OCI-LY3 (cell line): ENCODE results near the gene ZFP3.
"Not testable (repeated sequence)": the region's sequence is repeated elsewhere in the genome, so short reads cannot be mapped to it uniquely, and the experiment has no call there.

Experiments used
- H2AFZ ChIP-seq: fragments of 200-600, 300-600 bp; shearing (Covaris generic); 2 replicates; pipeline ENCODE4 v1.6.0; 2014; ENCODE audit warnings: antibody characterized with exemption, low read depth, low read length
- H3K27ac ChIP-seq: fragments of 200-600, 300-600 bp; sonication (generic); 2 replicates; pipeline ENCODE4 v1.5.1; 2014; ENCODE audit warnings: mild to moderate bottlenecking, low read length, moderate library complexity, mixed read lengths
- H3K27me3 ChIP-seq: fragments of 200-600, 300-600 bp; sonication (generic); 2 replicates; pipeline ENCODE4 v1.6.1; 2014; ENCODE audit warnings: low read depth, low read length, mixed read lengths
- H3K36me3 ChIP-seq: fragments of 200-600, 300-600 bp; sonication (generic); replicated peaks from 2 replicates; pipeline ENCODE3; 2014; ENCODE audit warnings: low read depth, low read length, mixed read lengths
- H3K4me1 ChIP-seq: fragments of 300-600, 200-600 bp; sonication (generic); 2 replicates; pipeline ENCODE4 v1.6.1; 2014; ENCODE audit warnings: low read length, mixed read lengths
- H3K4me2 ChIP-seq: fragments of 200-600, 300-600 bp; sonication (generic); 2 replicates; pipeline ENCODE4 v1.6.1; 2014; ENCODE audit warnings: low read length, mixed read lengths
- H3K4me3 ChIP-seq: fragments of 300-600, 200-600 bp; sonication (generic); 2 replicates; pipeline ENCODE4 v1.5.1; 2014; ENCODE audit warnings: antibody characterized with exemption, mild to moderate bottlenecking, low read length, moderate library complexity
- H3K79me2 ChIP-seq: fragments of 300-600, 200-600 bp; shearing (Covaris generic); 2 replicates; pipeline ENCODE4 v1.6.1; 2014; ENCODE audit warnings: mild to moderate bottlenecking, low read length, mixed read lengths
- H3K9ac ChIP-seq: fragments of 300-600, 200-600 bp; shearing (Covaris generic); 2 replicates; pipeline ENCODE4 v1.6.0; 2014; ENCODE audit warnings: mild to moderate bottlenecking, low read length, moderate library complexity
- H3K9me3 ChIP-seq: fragments of 200-600, 300-600 bp; shearing (Covaris generic); 2 replicates; pipeline ENCODE4 v1.6.1; 2014; ENCODE audit warnings: low read length, mixed read lengths; ENCODE audit not compliant: insufficient read depth
- H4K20me1 ChIP-seq: fragments of 200-600, 300-600 bp; sonication (generic); 2 replicates; pipeline ENCODE4 v1.6.1; 2016; ENCODE audit warnings: low read length, mixed read lengths; ENCODE audit not compliant: insufficient read depth
- CTCF ChIP-seq: fragments of 200-600, 300-600 bp; sonication (generic); IDR thresholded peaks from 2 replicates; pipeline ENCODE4 v1.5.1; 2014; ENCODE audit warnings: antibody characterized with exemption, low read length, low read depth
- EZH2phosphoT487 ChIP-seq: fragments of 200-600 bp; shearing (Covaris generic); IDR thresholded peaks from 2 replicates; pipeline ENCODE4 v1.6.1; 2018; ENCODE audit warnings: antibody characterized with exemption, mixed run types, low read depth

Gene ZFP3

GRCh38 chr17:5068236-5068635 is 10.0 kb upstream of the ZFP3 start:
- no peak overlapping the region for H2AFZ ChIP-seq
- TF ChIP-seq EZH2phosphoT487 (no peak), CTCF (no peak)
- H3K4me2 ChIP-seq: no peak overlapping the region

GRCh38 chr17:5069724-5070123 is 8.5 kb upstream of the ZFP3 start:
- H4K20me1 ChIP-seq: no peaks in the 10 kb centered on the region
- no peak overlapping the region for H3K27ac ChIP-seq
- no peaks in the 10 kb centered on the region for H3K9me3 ChIP-seq
- no peaks in the 10 kb centered on the region for H3K4me1 ChIP-seq
- no peak overlapping the region for H3K9ac ChIP-seq
- H3K27me3 ChIP-seq: no peaks in the 10 kb centered on the region
- TF ChIP-seq EZH2phosphoT487: no peak
- H3K4me3 ChIP-seq: no peak overlapping the region
- no peaks in the 10 kb centered on the region for H3K79me2 ChIP-seq
- no peak overlapping the region for H3K4me2 ChIP-seq
- H3K36me3 ChIP-seq: no peaks in the 10 kb centered on the region
- H2AFZ ChIP-seq: no peak overlapping the region

More at GRCh38 chr17:5068236-5068635, 10.0 kb upstream of the ZFP3 start:
- H3K27ac ChIP-seq: no peak overlapping the region
- no peak overlapping the region for H3K4me3 ChIP-seq
- H3K79me2 ChIP-seq: no peaks in the 10 kb centered on the region
- no peaks in the 10 kb centered on the region for H3K36me3 ChIP-seq
- no peaks in the 10 kb centered on the region for H3K9me3 ChIP-seq
- H3K4me1 ChIP-seq: no peaks in the 10 kb centered on the region
- no peaks in the 10 kb centered on the region for H3K27me3 ChIP-seq
- no peak overlapping the region for H3K9ac ChIP-seq
- no peaks in the 10 kb centered on the region for H4K20me1 ChIP-seq

- H4K20me1 ChIP-seq, H3K9ac ChIP-seq, H3K4me3 ChIP-seq, H2AFZ ChIP-seq, H3K9me3 ChIP-seq, H3K36me3 ChIP-seq, H3K79me2 ChIP-seq, H3K27ac ChIP-seq, H3K4me1 ChIP-seq, H3K4me2 ChIP-seq, H3K27me3 ChIP-seq: not testable (repeated sequence)
These were observed 2.8 kb upstream of the ZFP3 start for GRCh38 chr17:5075472-5075871.

GRCh38 chr17:5077275-5077674 is 992 bp upstream of the ZFP3 start:
- H4K20me1 ChIP-seq, H3K9ac ChIP-seq, H3K4me2 ChIP-seq, H2AFZ ChIP-seq, H3K4me3 ChIP-seq, H3K27ac ChIP-seq, H3K36me3 ChIP-seq, H3K79me2 ChIP-seq, H3K9me3 ChIP-seq, H3K27me3 ChIP-seq, H3K4me1 ChIP-seq: not testable (repeated sequence)

- no peaks in the 10 kb centered on the region for H3K36me3 ChIP-seq
- H3K9ac ChIP-seq: no peak overlapping the region
- no peaks in the 10 kb centered on the region for H3K79me2 ChIP-seq
- H3K27ac ChIP-seq: no peak overlapping the region
- H4K20me1 ChIP-seq: no peaks in the 10 kb centered on the region
- TF ChIP-seq EZH2phosphoT487: no peak
- no peak for TF ChIP-seq CTCF
- H3K4me2 ChIP-seq: no peak overlapping the region
- no peaks in the 10 kb centered on the region for H3K27me3 ChIP-seq
- H3K4me1 ChIP-seq: no peaks in the 10 kb centered on the region
- H3K9me3 ChIP-seq: no peaks in the 10 kb centered on the region
- H2AFZ ChIP-seq: no peak overlapping the region
- no peak overlapping the region for H3K4me3 ChIP-seq
These were observed 524 bp upstream of the ZFP3 start for GRCh38 chr17:5077781-5078105.

- Histone ChIP-seq H3K36me3 (no peaks in the 10 kb centered on the region), H3K27ac (no peak overlapping the region), H3K9me3 (no peaks in the 10 kb centered on the region), H2AFZ (no peak overlapping the region), H3K4me3 (no peak overlapping the region), H3K4me1 (no peaks in the 10 kb centered on the region), H3K27me3 (no peaks in the 10 kb centered on the region), H3K4me2 (no peak overlapping the region), H3K79me2 (no peaks in the 10 kb centered on the region), H4K20me1 (no peaks in the 10 kb centered on the region), H3K9ac (no peak overlapping the region)
- TF ChIP-seq EZH2phosphoT487 (no peak), CTCF (no peak)
These were observed 2.3 kb downstream of the ZFP3 start for GRCh38 chr17:5080591-5080990.
